Neural progenitor cell (in vitro differentiated cells): ENCODE measurements around the gene S100A14.

Experiments used
- CTCF ChIP-seq: fragments of 200-600 bp; sonication (generic); IDR thresholded peaks from 2 replicates; pipeline ENCODE4 v1.5.1; 2017; ENCODE audit warnings: antibody characterized with exemption, mild to moderate bottlenecking
- EZH2 ChIP-seq: fragments of 200-600 bp; sonication (generic); IDR thresholded peaks from 2 replicates; pipeline ENCODE4 v1.6.1; 2017; ENCODE audit warnings: antibody characterized with exemption, mild to moderate bottlenecking, moderate library complexity
- EZH2phosphoT487 ChIP-seq: fragments of 200-600 bp; sonication (generic); IDR thresholded peaks from 2 replicates; pipeline ENCODE4 v1.6.1; 2017; ENCODE audit warnings: antibody characterized with exemption

- TF ChIP-seq CTCF (no peak), EZH2 (no peak), EZH2phosphoT487 (no peak)
Observed at GRCh38 chr1:153578490-153578889, 37.6 kb downstream of the S100A14 start.
